Endodermal cell (in vitro differentiated cells): ENCODE measurements around the gene MED12. TPM values are rescaled to one million over a fixed set of nuclear protein-coding genes. Genes with fewer than 3 reads are reported as not detected.

ENCODE experiments used
- DNase-seq: peaks from one replicate; pipeline ENCODE4 v3.0.0-alpha.2; 2017
- H3K27ac ChIP-seq: 2 replicates; pipeline ENCODE4 v1.5.1; 2013; ENCODE audit warnings: mild to moderate bottlenecking, low read depth, low read length, moderate library complexity
- H3K27me3 ChIP-seq: 2 replicates; pipeline ENCODE4 v1.6.1; 2013; ENCODE audit warnings: mild to moderate bottlenecking, low read length, moderate library complexity; ENCODE audit not compliant: insufficient read depth, control insufficient read depth, poor library complexity, severe bottlenecking
- H3K36me3 ChIP-seq: 2 replicates; pipeline ENCODE4 v1.7.0; 2013; ENCODE audit warnings: mild to moderate bottlenecking, low read length, moderate library complexity; ENCODE audit not compliant: control insufficient read depth, insufficient read depth
- H3K4me1 ChIP-seq: one replicate; pipeline ENCODE4 v1.7.0; 2013; ENCODE audit warnings: low read length; ENCODE audit not compliant: control insufficient read depth, insufficient read depth
- H3K4me3 ChIP-seq: 2 replicates; pipeline ENCODE4 v1.5.1; 2013; ENCODE audit warnings: mild to moderate bottlenecking, low read length, moderate library complexity
- H3K9ac ChIP-seq: 2 replicates; pipeline ENCODE4 v1.6.1; 2013; ENCODE audit warnings: mild to moderate bottlenecking, low read length, moderate library complexity; ENCODE audit not compliant: poor library complexity, severe bottlenecking; ENCODE audit errors: extremely low read depth
- H3K9me3 ChIP-seq: 2 replicates; pipeline ENCODE4 v1.6.1; 2013; ENCODE audit warnings: mild to moderate bottlenecking, low read length, moderate library complexity; ENCODE audit not compliant: control insufficient read depth
- H3K27ac Mint-ChIP-seq: 2 replicates; pipeline ENCODE4 v1.8.0; 2020; ENCODE audit warnings: mixed read lengths
- H3K27me3 Mint-ChIP-seq: 2 replicates; pipeline ENCODE4 v1.8.0; 2021; ENCODE audit warnings: mild to moderate bottlenecking, mixed read lengths; ENCODE audit not compliant: insufficient read depth
- H3K36me3 Mint-ChIP-seq: 2 replicates; pipeline ENCODE4 v1.8.0; 2020; ENCODE audit warnings: low read depth, mixed read lengths
- H3K4me1 Mint-ChIP-seq: 2 replicates; pipeline ENCODE4 v1.8.0; 2020; ENCODE audit warnings: mixed read lengths
- H3K4me3 Mint-ChIP-seq: 2 replicates; pipeline ENCODE4 v1.8.0; 2020; ENCODE audit warnings: mild to moderate bottlenecking, moderate library complexity, mixed read lengths
- H3K9me3 Mint-ChIP-seq: 2 replicates; pipeline ENCODE4 v1.8.0; 2020; ENCODE audit warnings: mild to moderate bottlenecking, mixed read lengths
- CTCF ChIP-seq: fragments of 200-600 bp; sonication (generic); conservative IDR thresholded peaks from 2 replicates; pipeline ENCODE4 v1.5.0; 2021; ENCODE audit warnings: antibody characterized with exemption, mild to moderate bottlenecking
- WGBS, 2 experiments: methylation state at CpG; one replicate each; pipeline versions ENCODE4 v1.1.5 to v1.1.7; 2013; ENCODE audit warnings: missing lambda C conversion rate in 2 of 2, mixed read lengths in 1 of 2; ENCODE audit not compliant: insufficient coverage in 1 of 2, insufficient read length in 1 of 2; 5-methylcytosine and 5-hydroxymethylcytosine counted together
- total RNA-seq, 2 donors: library from RNA; stranded (reverse); fragmentation: NEBNext Ultra II Directional in 1 of 2; extraction: Animal tissue kit (Norgen Biotek cat#: 25700) in 1 of 2; gene quantifications; 2 replicates in 1 of 2; 3 replicates in 1 of 2; pipeline ENCODE4 v1.2.1, GENCODE V29; 2021

Gene MED12
- total RNA-seq, 2 donors from 2014 or later, result 57.8 to 60.8 TPM

DNA sequence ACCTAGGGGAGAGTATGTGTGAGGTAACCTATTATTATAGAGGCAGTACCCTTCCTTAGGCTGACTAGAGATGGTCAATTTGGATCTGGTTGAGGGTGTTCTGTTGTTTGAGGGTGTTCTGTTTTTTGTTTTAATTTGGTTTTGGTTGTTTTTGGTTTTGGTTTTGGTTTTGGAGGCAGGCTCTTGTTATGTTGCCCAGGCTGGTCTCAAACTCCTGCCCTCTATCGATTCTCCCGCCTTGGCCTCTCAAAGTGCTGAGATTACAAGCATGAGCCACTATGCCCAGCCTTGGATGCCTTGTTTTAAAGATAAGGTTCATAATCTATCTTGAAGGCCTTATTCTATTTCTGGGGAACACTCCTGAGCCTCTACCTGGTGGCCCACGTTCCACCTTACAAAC, 12.8 kb upstream of the MED12 start:
- peaks cover 72% of the 10 kb centered on the region for H3K9me3 Mint-ChIP-seq

GRCh38 chrX:71106427-71106826, 12.0 kb upstream of the MED12 start, which contains the start of gene CXorf65:
Gene CXorf65, minus strand, starts transcription at chrX:71106740. Its CDS starts 184 bp downstream, at chrX:71106556.
- H3K36me3 ChIP-seq, result no peaks in the 10 kb centered on the region
- Mint-ChIP-seq H3K4me3 (no peak within 1 kb of the TSS), H3K9me3 (peaks cover 73% of the 10 kb centered on the region), H3K27me3 (peaks cover 24% of the 10 kb centered on the region), H3K36me3 (no peaks in the 10 kb centered on the region), H3K4me1 (peaks cover 18% of the 10 kb centered on the region), H3K27ac (no peak within 1 kb of the TSS)
- 92% methylated on average over 1 of the region's 1 CpG; no CpG with 5 or more reads in 1 of the 2 experiments for WGBS, 2 experiments
- no peak for TF ChIP-seq CTCF
- H3K4me3 ChIP-seq, result no peak within 1 kb of the TSS
- H3K27ac ChIP-seq, result no peak within 1 kb of the TSS
- no peak within 1 kb of the TSS for H3K9ac ChIP-seq
- no peak for DNase-seq
- H3K4me1 ChIP-seq, result peaks cover 7% of the 10 kb centered on the region
- no peaks in the 10 kb centered on the region for H3K27me3 ChIP-seq
- no peaks in the 10 kb centered on the region for H3K9me3 ChIP-seq

More for the DNA sequence above, 12.8 kb upstream of the MED12 start:
- Mint-ChIP-seq H3K27me3 (peaks cover 21% of the 10 kb centered on the region), H3K27ac (no peak overlapping the region), H3K36me3 (no peaks in the 10 kb centered on the region), H3K4me3 (no peak overlapping the region), H3K4me1 (peaks cover 23% of the 10 kb centered on the region)
- no peak for DNase-seq
- H3K9ac ChIP-seq, result no peak overlapping the region
- TF ChIP-seq CTCF, result no peak
- no peak overlapping the region for H3K4me3 ChIP-seq
- H3K36me3 ChIP-seq, result no peaks in the 10 kb centered on the region
- WGBS, 2 experiments, result 98% methylated on average over 3 of the region's 3 CpGs; no CpG with 5 or more reads in 1 of the 2 experiments
- no peaks in the 10 kb centered on the region for H3K9me3 ChIP-seq
- H3K27me3 ChIP-seq, result no peaks in the 10 kb centered on the region
- H3K27ac ChIP-seq, result no peak overlapping the region
- H3K4me1 ChIP-seq, result peaks cover 7% of the 10 kb centered on the region

DNA sequence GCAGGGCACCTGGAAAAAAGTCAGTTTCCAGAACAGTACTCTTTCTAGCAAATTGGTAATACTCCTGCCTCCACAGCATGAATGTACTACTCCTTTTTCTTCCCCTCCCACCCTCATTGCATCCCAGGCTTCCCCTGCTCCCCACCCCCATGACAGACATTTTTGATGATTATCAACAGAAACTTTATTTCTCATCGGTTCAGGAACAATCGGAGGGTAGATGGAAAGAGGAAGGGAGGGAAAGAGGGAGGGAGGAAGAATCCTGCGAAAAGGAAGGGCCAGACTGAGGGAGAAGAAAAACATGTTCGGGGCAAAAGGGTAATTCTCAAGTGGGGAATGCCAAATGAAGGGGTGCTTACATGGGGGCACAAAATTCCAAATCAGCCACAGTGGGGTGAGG, 11.2 kb upstream of the MED12 start:
- Histone ChIP-seq H3K27ac (no peak overlapping the region), H3K9ac (no peak overlapping the region), H3K4me1 (peaks cover 4% of the 10 kb centered on the region), H3K9me3 (no peaks in the 10 kb centered on the region), H3K27me3 (no peaks in the 10 kb centered on the region), H3K36me3 (no peaks in the 10 kb centered on the region), H3K4me3 (no peak overlapping the region)
- H3K4me3 Mint-ChIP-seq, result no peak overlapping the region
- peaks cover 76% of the 10 kb centered on the region for H3K9me3 Mint-ChIP-seq
- WGBS, 2 experiments, result 92 to 93% methylated on average over 2 to 4 of the region's 4 CpGs
- peaks cover 18% of the 10 kb centered on the region for H3K4me1 Mint-ChIP-seq
- no peak overlapping the region for H3K27ac Mint-ChIP-seq
- no peak for DNase-seq
- no peaks in the 10 kb centered on the region for H3K36me3 Mint-ChIP-seq
- H3K27me3 Mint-ChIP-seq, result peaks cover 32% of the 10 kb centered on the region
- no peak for TF ChIP-seq CTCF
